ENCODE results near the gene RBM34.

The RBM34 gene

DNA sequence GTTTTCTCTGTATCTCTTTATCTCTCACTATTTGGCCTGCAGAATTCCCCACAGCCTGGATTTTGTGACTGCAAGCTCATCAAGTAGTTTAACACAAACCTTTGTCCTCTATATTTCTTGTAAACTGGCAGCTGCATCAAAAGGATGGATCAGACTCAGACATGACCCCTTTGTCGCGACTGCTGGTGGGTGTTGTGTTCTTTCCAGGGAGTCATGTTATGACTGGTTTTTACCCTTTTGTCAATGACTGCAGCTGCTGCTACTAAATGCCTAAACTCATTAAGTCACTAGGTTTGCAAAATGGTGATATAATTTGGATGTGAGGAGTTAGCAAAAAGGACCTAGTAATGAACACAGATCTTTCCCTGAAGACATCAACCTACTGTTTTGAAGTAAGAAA is 22.2 kb downstream of the RBM34 start:
- no peak for TF ChIP-seq POLR2AphosphoS5 (IDR thresholded peaks at IDR 0.05; ENCODE audit: low read depth)
- TF ChIP-seq, protein P1, sequence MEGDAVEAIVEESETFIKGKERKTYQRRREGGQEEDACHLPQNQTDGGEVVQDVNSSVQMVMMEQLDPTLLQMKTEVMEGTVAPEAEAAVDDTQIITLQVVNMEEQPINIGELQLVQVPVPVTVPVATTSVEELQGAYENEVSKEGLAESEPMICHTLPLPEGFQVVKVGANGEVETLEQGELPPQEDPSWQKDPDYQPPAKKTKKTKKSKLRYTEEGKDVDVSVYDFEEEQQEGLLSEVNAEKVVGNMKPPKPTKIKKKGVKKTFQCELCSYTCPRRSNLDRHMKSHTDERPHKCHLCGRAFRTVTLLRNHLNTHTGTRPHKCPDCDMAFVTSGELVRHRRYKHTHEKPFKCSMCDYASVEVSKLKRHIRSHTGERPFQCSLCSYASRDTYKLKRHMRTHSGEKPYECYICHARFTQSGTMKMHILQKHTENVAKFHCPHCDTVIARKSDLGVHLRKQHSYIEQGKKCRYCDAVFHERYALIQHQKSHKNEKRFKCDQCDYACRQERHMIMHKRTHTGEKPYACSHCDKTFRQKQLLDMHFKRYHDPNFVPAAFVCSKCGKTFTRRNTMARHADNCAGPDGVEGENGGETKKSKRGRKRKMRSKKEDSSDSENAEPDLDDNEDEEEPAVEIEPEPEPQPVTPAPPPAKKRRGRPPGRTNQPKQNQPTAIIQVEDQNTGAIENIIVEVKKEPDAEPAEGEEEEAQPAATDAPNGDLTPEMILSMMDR (IDR thresholded peaks at IDR 0.05; ENCODE audit: insufficient read depth, low read length): no peak
- TF ChIP-seq, protein P2, sequence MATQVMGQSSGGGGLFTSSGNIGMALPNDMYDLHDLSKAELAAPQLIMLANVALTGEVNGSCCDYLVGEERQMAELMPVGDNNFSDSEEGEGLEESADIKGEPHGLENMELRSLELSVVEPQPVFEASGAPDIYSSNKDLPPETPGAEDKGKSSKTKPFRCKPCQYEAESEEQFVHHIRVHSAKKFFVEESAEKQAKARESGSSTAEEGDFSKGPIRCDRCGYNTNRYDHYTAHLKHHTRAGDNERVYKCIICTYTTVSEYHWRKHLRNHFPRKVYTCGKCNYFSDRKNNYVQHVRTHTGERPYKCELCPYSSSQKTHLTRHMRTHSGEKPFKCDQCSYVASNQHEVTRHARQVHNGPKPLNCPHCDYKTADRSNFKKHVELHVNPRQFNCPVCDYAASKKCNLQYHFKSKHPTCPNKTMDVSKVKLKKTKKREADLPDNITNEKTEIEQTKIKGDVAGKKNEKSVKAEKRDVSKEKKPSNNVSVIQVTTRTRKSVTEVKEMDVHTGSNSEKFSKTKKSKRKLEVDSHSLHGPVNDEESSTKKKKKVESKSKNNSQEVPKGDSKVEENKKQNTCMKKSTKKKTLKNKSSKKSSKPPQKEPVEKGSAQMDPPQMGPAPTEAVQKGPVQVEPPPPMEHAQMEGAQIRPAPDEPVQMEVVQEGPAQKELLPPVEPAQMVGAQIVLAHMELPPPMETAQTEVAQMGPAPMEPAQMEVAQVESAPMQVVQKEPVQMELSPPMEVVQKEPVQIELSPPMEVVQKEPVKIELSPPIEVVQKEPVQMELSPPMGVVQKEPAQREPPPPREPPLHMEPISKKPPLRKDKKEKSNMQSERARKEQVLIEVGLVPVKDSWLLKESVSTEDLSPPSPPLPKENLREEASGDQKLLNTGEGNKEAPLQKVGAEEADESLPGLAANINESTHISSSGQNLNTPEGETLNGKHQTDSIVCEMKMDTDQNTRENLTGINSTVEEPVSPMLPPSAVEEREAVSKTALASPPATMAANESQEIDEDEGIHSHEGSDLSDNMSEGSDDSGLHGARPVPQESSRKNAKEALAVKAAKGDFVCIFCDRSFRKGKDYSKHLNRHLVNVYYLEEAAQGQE (IDR thresholded peaks at IDR 0.05; ENCODE audit: insufficient replicate concordance, low read depth): no peak
- TF ChIP-seq GABPA (IDR thresholded peaks at IDR 0.05; ENCODE audit: low read depth): no peak
- no peak for TF ChIP-seq SPI1 (IDR thresholded peaks at IDR 0.05; ENCODE audit: borderline replicate concordance, low read depth)
- Histone ChIP-seq H3K27ac (replicated peaks) (no peak overlapping the region), H3K4me3 (replicated peaks; ENCODE audit: insufficient read depth, low read length) (no peak overlapping the region), H3K27me3 (ENCODE audit: insufficient read depth, poor library complexity, severe bottlenecking) (no peaks in the 10 kb centered on the region)
- no peak for DNase-seq (ENCODE audit: low read depth in 1 of 2, low spot score in 1 of 2)

DNA sequence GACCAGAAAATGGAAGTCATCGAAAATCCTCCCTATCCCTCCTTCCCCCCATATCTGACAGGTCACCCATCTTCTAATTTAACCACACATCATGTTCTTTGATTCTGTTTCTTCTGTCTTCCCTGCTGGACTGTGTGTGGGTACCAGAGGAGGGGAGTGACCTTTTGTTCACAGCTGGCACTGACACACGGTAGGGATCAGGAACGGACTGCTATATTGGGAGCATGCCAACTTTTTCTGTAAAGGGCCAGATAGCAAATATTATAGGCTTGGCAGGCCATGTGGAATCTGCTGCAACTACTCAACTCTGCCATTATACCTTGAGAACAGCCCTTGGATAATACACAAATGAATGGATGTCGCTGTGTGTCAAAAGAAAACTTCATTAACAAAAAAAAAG is 24.9 kb downstream of the RBM34 start:
- no peak for DNase-seq (ENCODE audit: low read depth in 1 of 2, low spot score in 1 of 2)
- H3K27ac ChIP-seq (replicated peaks): no peak overlapping the region
- no peak overlapping the region for H3K4me3 ChIP-seq (replicated peaks; ENCODE audit: insufficient read depth, low read length)
- no peaks in the 10 kb centered on the region for H3K27me3 ChIP-seq (ENCODE audit: insufficient read depth, poor library complexity, severe bottlenecking)
- no peak for TF ChIP-seq SPI1 (IDR thresholded peaks at IDR 0.05; ENCODE audit: borderline replicate concordance, low read depth)
- TF ChIP-seq POLR2AphosphoS5 (IDR thresholded peaks at IDR 0.05; ENCODE audit: low read depth): no peak

DNA sequence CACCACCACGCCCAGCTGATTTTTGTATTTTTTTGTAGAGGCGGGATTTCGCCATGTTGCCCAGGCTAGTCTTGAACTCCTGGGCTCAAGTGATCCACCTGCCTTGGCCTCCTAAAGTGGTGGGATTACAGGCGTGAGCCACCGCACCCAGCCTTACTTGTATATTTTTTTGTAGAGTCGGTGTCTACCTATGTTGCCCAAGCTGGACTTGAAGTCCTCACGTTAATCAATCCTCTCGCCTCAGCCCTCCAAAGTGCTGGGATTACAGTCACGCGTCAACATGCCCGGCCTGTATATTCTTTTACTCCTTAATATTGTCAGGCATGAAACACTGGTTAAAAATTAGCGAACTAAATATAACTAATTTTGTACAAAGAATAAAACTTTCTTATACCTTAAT is 26.9 kb downstream of the RBM34 start:
- TF ChIP-seq SPI1 (IDR thresholded peaks at IDR 0.05; ENCODE audit: borderline replicate concordance, low read depth) (no peak), GABPA (IDR thresholded peaks at IDR 0.05; ENCODE audit: low read depth) (no peak)
- no peak overlapping the region for H3K27ac ChIP-seq (replicated peaks)
- no peak overlapping the region for H3K4me3 ChIP-seq (replicated peaks; ENCODE audit: insufficient read depth, low read length)
- DNase-seq (ENCODE audit: low read depth in 1 of 2, low spot score in 1 of 2): no peak
- H3K27me3 ChIP-seq (ENCODE audit: insufficient read depth, poor library complexity, severe bottlenecking): no peaks in the 10 kb centered on the region

DNA sequence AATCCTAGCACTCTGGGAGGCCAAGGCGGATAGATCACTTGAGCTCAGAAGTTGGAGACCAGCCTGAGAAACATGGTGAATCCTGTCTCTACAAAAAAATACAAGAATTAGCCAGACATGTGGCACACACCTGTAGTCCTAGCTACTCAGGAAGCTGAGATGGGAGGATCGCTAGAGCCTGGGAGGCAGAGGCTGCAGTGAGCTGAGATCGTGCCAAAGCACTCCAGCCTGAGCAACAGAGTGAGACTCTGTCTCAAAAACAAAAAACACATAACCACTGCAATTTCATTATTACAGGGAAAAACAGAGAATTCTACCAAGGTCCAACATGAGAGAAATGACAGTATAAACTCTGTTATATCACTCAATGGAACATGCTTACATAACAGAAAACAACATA is 28.0 kb downstream of the RBM34 start:
- no peak for DNase-seq (ENCODE audit: low read depth in 1 of 2, low spot score in 1 of 2)
- TF ChIP-seq POLR2AphosphoS5 (IDR thresholded peaks at IDR 0.05; ENCODE audit: low read depth) (no peak), GABPA (IDR thresholded peaks at IDR 0.05; ENCODE audit: low read depth) (no peak), SPI1 (IDR thresholded peaks at IDR 0.05; ENCODE audit: borderline replicate concordance, low read depth) (no peak)
- TF ChIP-seq, protein P1 (IDR thresholded peaks at IDR 0.05; ENCODE audit: insufficient read depth, low read length): no peak
- TF ChIP-seq, protein P2 (IDR thresholded peaks at IDR 0.05; ENCODE audit: insufficient replicate concordance, low read depth): no peak
- Histone ChIP-seq H3K4me3 (replicated peaks; ENCODE audit: insufficient read depth, low read length) (no peak overlapping the region), H3K27me3 (ENCODE audit: insufficient read depth, poor library complexity, severe bottlenecking) (no peaks in the 10 kb centered on the region), H3K27ac (replicated peaks) (no peak overlapping the region)

DNA sequence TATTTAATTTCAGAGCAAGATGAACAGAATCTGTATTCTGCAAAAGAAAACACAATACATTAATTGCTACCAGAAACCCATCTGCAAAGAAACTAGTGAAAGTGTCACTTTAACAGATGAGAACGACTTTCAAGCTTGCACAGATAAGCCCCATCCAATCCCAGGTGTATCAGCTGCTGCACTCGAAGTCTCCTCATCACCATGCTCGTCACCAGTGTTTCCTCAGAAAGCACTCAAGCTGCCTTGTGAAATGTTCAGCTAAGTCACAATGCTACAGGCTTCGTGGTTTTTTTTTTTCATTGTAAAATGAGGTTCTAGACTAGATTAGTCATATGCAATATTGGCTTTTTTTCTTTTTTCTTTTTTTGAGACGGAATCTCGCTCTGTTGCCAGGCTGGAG is 29.1 kb downstream of the RBM34 start:
- DNase-seq (ENCODE audit: low read depth in 1 of 2, low spot score in 1 of 2): no peak
- Histone ChIP-seq H3K27ac (replicated peaks) (no peak overlapping the region), H3K27me3 (ENCODE audit: insufficient read depth, poor library complexity, severe bottlenecking) (no peaks in the 10 kb centered on the region), H3K4me3 (replicated peaks; ENCODE audit: insufficient read depth, low read length) (no peak overlapping the region)
- TF ChIP-seq GABPA (IDR thresholded peaks at IDR 0.05; ENCODE audit: low read depth): no peak
- TF ChIP-seq, protein P2 (IDR thresholded peaks at IDR 0.05; ENCODE audit: insufficient replicate concordance, low read depth): no peak
- TF ChIP-seq, protein P1 (IDR thresholded peaks at IDR 0.05; ENCODE audit: insufficient read depth, low read length): no peak
